ENCODE data around the gene LRRC8B.

DNA sequence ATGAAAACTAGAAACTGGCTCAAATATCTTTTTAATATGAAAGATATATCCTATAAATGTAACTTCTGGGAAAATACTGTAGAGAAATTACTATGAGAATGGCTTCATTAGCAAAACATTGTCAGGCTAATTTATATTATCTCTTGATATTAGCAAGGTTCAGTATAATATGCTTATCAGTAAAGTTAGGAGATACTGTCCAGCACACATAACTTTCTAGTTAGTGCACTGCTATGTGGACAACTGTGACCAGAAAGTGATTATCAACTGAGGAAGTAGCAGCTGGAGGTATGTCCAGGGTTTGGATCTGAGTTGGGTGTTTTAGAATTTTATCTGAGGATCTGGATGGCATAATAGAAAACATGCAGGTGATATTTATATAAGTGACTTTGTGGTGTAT is 115.8 kb downstream of the LRRC8B start:
- TF ChIP-seq, protein P1, sequence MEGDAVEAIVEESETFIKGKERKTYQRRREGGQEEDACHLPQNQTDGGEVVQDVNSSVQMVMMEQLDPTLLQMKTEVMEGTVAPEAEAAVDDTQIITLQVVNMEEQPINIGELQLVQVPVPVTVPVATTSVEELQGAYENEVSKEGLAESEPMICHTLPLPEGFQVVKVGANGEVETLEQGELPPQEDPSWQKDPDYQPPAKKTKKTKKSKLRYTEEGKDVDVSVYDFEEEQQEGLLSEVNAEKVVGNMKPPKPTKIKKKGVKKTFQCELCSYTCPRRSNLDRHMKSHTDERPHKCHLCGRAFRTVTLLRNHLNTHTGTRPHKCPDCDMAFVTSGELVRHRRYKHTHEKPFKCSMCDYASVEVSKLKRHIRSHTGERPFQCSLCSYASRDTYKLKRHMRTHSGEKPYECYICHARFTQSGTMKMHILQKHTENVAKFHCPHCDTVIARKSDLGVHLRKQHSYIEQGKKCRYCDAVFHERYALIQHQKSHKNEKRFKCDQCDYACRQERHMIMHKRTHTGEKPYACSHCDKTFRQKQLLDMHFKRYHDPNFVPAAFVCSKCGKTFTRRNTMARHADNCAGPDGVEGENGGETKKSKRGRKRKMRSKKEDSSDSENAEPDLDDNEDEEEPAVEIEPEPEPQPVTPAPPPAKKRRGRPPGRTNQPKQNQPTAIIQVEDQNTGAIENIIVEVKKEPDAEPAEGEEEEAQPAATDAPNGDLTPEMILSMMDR (IDR thresholded peaks at IDR 0.05; ENCODE audit: insufficient read depth, low read depth, low read length): no peak
- no peak for TF ChIP-seq EZH2 (IDR thresholded peaks at IDR 0.05; ENCODE audit: insufficient read depth, low read length)

Measured in astrocyte (in vitro differentiated cells and primary cell).